HL-60 (cell line): ENCODE measurements around the gene ANKS1B.

Source experiments
- DNase-seq, 2 experiments: peaks; one replicate each; pipeline ENCODE4 v3.0.0-alpha.2; 2010 to 2020; ENCODE audit warnings: low read depth in 1 of 2, low spot score in 1 of 2
- H3K27ac ChIP-seq: fragments of 250-450 bp; sonication (Bioruptor Pico); replicated peaks from 2 replicates; pipeline ENCODE4 v1.5.1; 2020; ENCODE audit warnings: mild to moderate bottlenecking, moderate library complexity
- H3K27me3 ChIP-seq: fragments of 250-450 bp; sonication (Bioruptor Pico); 2 replicates; pipeline ENCODE4 v1.5.1; 2021; ENCODE audit warnings: mild to moderate bottlenecking, moderate library complexity; ENCODE audit not compliant: insufficient read depth, poor library complexity, severe bottlenecking
- H3K4me3 ChIP-seq: replicated peaks from 2 replicates; pipeline ENCODE4 v1.5.1; 2011; ENCODE audit warnings: mild to moderate bottlenecking, control low read depth, low read length; ENCODE audit not compliant: insufficient read depth
- CTCF ChIP-seq: IDR thresholded peaks from one replicate; pipeline ENCODE4 v1.5.1; 2011; ENCODE audit warnings: low read length, control low read depth, inconsistent platforms; ENCODE audit not compliant: insufficient read depth
- GABPA ChIP-seq: IDR thresholded peaks from 2 replicates; pipeline ENCODE4 v1.6.1; 2012; ENCODE audit warnings: low read depth
- POLR2AphosphoS5 ChIP-seq: IDR thresholded peaks from 2 replicates; pipeline ENCODE4 v1.6.1; 2012; ENCODE audit warnings: low read depth
- SPI1 ChIP-seq: IDR thresholded peaks from 2 replicates; pipeline ENCODE4 v1.6.1; 2012; ENCODE audit warnings: low read depth, mild to moderate bottlenecking, borderline replicate concordance
- TF ChIP-seq, protein P1 (sequence below): IDR thresholded peaks from 2 replicates; pipeline ENCODE4 v1.6.1; 2012; ENCODE audit warnings: low read depth; ENCODE audit not compliant: insufficient replicate concordance

ANKS1B gene

GRCh38 chr12:99383258-99383657, 601.5 kb downstream of the ANKS1B start:
- Histone ChIP-seq H3K27ac (no peak overlapping the region), H3K4me3 (no peak overlapping the region), H3K27me3 (no peaks in the 10 kb centered on the region)
- no peak for DNase-seq
- TF ChIP-seq CTCF (no peak), POLR2AphosphoS5 (no peak), GABPA (no peak), SPI1 (no peak)
- TF ChIP-seq, protein P1, sequence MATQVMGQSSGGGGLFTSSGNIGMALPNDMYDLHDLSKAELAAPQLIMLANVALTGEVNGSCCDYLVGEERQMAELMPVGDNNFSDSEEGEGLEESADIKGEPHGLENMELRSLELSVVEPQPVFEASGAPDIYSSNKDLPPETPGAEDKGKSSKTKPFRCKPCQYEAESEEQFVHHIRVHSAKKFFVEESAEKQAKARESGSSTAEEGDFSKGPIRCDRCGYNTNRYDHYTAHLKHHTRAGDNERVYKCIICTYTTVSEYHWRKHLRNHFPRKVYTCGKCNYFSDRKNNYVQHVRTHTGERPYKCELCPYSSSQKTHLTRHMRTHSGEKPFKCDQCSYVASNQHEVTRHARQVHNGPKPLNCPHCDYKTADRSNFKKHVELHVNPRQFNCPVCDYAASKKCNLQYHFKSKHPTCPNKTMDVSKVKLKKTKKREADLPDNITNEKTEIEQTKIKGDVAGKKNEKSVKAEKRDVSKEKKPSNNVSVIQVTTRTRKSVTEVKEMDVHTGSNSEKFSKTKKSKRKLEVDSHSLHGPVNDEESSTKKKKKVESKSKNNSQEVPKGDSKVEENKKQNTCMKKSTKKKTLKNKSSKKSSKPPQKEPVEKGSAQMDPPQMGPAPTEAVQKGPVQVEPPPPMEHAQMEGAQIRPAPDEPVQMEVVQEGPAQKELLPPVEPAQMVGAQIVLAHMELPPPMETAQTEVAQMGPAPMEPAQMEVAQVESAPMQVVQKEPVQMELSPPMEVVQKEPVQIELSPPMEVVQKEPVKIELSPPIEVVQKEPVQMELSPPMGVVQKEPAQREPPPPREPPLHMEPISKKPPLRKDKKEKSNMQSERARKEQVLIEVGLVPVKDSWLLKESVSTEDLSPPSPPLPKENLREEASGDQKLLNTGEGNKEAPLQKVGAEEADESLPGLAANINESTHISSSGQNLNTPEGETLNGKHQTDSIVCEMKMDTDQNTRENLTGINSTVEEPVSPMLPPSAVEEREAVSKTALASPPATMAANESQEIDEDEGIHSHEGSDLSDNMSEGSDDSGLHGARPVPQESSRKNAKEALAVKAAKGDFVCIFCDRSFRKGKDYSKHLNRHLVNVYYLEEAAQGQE, result no peak

DNA sequence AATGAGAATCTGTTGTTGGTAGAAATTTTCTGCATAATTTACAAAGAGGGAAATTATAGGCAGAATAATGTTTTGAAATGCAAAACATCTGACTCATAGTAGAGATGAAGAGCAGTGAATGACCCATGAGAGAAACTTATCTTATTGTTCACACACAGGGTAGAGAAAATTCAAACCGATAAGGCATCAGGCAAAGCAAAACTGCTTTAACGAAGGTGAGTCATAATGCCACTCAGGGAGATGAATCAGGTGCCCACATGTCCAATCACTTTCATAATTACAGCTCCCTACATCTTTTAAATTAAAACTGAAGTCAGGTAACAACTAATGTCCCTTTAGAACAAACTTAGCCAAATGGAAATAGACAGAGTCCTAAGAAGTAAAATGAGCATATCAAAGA, 602.7 kb downstream of the ANKS1B start:
- Histone ChIP-seq H3K27me3 (no peaks in the 10 kb centered on the region), H3K27ac (no peak overlapping the region), H3K4me3 (no peak overlapping the region)
- no peak for DNase-seq
- no peak for TF ChIP-seq CTCF
- TF ChIP-seq, protein P1, result no peak
- no peak for TF ChIP-seq GABPA
- no peak for TF ChIP-seq SPI1
- no peak for TF ChIP-seq POLR2AphosphoS5

DNA sequence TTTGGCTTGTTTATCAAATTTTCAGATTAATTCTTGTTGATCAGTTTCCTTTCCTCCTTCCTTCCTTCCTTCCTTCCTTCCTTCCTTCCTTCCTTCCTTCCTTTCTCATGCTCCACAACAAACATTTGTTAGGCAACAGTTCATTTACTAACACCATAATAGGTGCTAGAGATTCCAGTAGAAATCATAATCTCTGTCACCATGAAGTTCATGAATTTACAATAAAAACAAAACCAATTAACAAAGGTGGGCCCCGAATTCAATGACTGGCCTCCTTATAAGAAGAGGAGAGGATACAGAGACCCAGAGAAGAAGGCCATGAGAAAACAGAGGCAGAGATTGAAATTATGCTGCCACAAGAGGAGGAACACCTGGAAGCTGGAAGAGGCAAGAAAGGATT, 604.0 kb downstream of the ANKS1B start:
- H3K4me3 ChIP-seq, result no peak overlapping the region
- no peak for TF ChIP-seq CTCF
- no peak for TF ChIP-seq POLR2AphosphoS5
- TF ChIP-seq GABPA, result no peak
- TF ChIP-seq, protein P1, result no peak
- no peak for TF ChIP-seq SPI1
- no peak overlapping the region for H3K27ac ChIP-seq
- no peak for DNase-seq
- H3K27me3 ChIP-seq, result no peaks in the 10 kb centered on the region
